ENCODE measurements around the gene SERPINA12. TPM values are rescaled to one million over a fixed set of nuclear protein-coding genes. Genes with fewer than 3 reads are reported as not detected.
A peak's percentile ranks its signal among the peaks of the same experiment; 100 is the strongest.

SERPINA12 gene
- total and polyA plus RNA-seq, 2 of the 13 experiments (the other 11 are each of a cell fraction or from before 2014, with no cell fraction given), result 0.08 TPM; not detected in 1

DNA sequence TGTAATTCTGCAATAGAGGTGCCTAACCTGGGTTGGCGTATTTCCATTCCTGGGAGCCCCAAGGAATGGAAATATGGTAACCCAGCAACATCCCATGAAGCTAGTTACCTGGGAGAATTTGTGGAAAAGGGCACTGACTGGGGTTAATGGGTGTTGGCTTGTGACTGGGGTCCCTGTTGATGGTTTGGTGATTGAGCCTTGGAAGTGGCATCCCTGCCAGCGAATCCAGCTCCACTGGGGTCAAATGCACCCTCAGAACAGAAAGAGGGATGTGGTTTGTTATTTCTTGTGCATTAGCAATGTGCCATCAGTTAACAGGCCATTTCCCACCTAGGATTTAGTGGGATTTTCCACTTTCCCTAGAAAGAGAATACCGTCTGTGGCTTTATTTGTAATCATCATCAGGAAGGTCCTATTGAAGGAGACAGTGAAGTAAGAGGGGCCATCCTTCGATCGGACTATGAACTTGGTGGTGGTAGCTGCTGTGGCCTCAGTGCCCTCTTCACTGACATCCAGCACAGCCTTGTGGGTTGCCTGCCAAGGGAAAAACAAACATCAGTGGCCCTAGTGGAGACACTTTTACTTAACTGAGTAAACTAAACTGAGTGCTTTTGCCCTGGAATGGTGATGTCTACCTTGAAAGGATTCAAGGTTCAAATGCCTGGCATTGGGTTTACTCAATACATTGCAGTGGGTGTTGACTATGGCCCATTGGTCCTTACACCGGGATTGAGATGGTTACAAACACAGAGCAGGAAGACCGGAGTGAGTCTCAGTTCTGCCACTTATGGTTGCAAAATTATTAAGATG, 46.3 kb downstream of the SERPINA12 start (continued):
- TF ChIP-seq, protein P1, sequence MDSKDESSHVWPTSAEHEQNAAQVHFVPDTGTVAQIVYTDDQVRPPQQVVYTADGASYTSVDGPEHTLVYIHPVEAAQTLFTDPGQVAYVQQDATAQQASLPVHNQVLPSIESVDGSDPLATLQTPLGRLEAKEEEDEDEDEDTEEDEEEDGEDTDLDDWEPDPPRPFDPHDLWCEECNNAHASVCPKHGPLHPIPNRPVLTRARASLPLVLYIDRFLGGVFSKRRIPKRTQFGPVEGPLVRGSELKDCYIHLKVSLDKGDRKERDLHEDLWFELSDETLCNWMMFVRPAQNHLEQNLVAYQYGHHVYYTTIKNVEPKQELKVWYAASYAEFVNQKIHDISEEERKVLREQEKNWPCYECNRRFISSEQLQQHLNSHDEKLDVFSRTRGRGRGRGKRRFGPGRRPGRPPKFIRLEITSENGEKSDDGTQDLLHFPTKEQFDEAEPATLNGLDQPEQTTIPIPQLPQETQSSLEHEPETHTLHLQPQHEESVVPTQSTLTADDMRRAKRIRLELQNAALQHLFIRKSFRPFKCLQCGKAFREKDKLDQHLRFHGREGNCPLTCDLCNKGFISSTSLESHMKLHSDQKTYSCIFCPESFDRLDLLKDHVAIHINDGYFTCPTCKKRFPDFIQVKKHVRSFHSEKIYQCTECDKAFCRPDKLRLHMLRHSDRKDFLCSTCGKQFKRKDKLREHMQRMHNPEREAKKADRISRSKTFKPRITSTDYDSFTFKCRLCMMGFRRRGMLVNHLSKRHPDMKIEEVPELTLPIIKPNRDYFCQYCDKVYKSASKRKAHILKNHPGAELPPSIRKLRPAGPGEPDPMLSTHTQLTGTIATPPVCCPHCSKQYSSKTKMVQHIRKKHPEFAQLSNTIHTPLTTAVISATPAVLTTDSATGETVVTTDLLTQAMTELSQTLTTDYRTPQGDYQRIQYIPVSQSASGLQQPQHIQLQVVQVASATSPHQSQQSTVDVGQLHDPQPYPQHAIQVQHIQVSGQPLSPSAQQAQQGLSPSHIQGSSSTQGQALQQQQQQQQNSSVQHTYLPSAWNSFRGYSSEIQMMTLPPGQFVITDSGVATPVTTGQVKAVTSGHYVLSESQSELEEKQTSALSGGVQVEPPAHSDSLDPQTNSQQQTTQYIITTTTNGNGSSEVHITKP (CRISPR knock-in tag; IDR thresholded peaks at IDR 0.05; ENCODE audit: low read depth), result 0 out of 2 replicates have a peak, but pooled peaks have one; percentile 36
- TF ChIP-seq, protein P2, sequence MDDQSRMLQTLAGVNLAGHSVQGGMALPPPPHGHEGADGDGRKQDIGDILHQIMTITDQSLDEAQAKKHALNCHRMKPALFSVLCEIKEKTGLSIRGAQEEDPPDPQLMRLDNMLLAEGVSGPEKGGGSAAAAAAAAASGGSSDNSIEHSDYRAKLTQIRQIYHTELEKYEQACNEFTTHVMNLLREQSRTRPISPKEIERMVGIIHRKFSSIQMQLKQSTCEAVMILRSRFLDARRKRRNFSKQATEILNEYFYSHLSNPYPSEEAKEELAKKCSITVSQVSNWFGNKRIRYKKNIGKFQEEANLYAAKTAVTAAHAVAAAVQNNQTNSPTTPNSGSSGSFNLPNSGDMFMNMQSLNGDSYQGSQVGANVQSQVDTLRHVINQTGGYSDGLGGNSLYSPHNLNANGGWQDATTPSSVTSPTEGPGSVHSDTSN (CRISPR knock-in tag; IDR thresholded peaks at IDR 0.05; ENCODE audit: borderline replicate concordance), result no peak
- TF ChIP-seq MAZ (IDR thresholded peaks at IDR 0.05; ENCODE audit: borderline replicate concordance, low read depth, low read length), result no peak
- no peak for TF ChIP-seq MAZ (CRISPR knock-in tag; IDR thresholded peaks at IDR 0.05; ENCODE audit: low read depth)
- TF ChIP-seq, protein P3, sequence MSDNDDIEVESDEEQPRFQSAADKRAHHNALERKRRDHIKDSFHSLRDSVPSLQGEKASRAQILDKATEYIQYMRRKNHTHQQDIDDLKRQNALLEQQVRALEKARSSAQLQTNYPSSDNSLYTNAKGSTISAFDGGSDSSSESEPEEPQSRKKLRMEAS (IDR thresholded peaks at IDR 0.05), result peak; percentile 24; the same call in 1 of the 2 replicates
- TF ChIP-seq, protein P4, sequence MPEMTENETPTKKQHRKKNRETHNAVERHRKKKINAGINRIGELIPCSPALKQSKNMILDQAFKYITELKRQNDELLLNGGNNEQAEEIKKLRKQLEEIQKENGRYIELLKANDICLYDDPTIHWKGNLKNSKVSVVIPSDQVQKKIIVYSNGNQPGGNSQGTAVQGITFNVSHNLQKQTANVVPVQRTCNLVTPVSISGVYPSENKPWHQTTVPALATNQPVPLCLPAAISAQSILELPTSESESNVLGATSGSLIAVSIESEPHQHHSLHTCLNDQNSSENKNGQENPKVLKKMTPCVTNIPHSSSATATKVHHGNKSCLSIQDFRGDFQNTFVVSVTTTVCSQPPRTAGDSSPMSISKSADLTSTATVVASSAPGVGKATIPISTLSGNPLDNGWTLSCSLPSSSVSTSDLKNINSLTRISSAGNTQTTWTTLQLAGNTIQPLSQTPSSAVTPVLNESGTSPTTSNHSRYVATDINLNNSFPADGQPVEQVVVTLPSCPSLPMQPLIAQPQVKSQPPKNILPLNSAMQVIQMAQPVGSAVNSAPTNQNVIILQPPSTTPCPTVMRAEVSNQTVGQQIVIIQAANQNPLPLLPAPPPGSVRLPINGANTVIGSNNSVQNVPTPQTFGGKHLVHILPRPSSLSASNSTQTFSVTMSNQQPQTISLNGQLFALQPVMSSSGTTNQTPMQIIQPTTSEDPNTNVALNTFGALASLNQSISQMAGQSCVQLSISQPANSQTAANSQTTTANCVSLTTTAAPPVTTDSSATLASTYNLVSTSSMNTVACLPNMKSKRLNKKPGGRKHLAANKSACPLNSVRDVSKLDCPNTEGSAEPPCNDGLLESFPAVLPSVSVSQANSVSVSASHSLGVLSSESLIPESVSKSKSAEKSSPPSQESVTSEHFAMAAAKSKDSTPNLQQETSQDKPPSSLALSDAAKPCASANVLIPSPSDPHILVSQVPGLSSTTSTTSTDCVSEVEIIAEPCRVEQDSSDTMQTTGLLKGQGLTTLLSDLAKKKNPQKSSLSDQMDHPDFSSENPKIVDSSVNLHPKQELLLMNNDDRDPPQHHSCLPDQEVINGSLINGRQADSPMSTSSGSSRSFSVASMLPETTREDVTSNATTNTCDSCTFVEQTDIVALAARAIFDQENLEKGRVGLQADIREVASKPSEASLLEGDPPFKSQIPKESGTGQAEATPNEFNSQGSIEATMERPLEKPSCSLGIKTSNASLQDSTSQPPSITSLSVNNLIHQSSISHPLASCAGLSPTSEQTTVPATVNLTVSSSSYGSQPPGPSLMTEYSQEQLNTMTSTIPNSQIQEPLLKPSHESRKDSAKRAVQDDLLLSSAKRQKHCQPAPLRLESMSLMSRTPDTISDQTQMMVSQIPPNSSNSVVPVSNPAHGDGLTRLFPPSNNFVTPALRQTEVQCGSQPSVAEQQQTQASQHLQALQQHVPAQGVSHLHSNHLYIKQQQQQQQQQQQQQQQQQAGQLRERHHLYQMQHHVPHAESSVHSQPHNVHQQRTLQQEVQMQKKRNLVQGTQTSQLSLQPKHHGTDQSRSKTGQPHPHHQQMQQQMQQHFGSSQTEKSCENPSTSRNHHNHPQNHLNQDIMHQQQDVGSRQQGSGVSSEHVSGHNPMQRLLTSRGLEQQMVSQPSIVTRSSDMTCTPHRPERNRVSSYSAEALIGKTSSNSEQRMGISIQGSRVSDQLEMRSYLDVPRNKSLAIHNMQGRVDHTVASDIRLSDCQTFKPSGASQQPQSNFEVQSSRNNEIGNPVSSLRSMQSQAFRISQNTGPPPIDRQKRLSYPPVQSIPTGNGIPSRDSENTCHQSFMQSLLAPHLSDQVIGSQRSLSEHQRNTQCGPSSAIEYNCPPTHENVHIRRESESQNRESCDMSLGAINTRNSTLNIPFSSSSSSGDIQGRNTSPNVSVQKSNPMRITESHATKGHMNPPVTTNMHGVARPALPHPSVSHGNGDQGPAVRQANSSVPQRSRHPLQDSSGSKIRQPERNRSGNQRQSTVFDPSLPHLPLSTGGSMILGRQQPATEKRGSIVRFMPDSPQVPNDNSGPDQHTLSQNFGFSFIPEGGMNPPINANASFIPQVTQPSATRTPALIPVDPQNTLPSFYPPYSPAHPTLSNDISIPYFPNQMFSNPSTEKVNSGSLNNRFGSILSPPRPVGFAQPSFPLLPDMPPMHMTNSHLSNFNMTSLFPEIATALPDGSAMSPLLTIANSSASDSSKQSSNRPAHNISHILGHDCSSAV (CRISPR knock-in tag; IDR thresholded peaks at IDR 0.05; ENCODE audit: borderline replicate concordance), result no peak
- TF ChIP-seq KMT2A (CRISPR knock-in tag; IDR thresholded peaks at IDR 0.05), result no peak
- TF ChIP-seq, protein P5, sequence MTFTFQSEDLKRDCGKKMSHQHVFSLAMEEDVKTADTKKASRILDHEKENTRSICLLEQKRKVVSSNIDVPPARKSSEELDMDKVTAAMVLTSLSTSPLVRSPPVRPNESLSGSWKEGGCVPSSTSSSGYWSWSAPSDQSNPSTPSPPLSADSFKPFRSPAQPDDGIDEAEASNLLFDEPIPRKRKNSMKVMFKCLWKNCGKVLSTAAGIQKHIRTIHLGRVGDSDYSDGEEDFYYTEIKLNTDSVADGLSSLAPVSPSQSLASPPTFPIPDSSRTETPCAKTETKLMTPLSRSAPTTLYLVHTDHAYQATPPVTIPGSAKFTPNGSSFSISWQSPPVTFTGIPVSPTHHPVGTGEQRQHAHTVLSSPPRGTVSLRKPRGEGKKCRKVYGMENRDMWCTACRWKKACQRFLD (CRISPR knock-in tag; IDR thresholded peaks at IDR 0.05; ENCODE audit: borderline replicate concordance), result no peak
- TF ChIP-seq TBX3 (IDR thresholded peaks at IDR 0.05; ENCODE audit: borderline replicate concordance), result 0 out of 2 replicates have a peak, but pooled peaks have one; percentile 31

All from HepG2 (cell line).